HG03571 (cell line): ENCODE data around the gene ATG4B.

Experiments
- ATAC-seq: cut with Tn5 transposase; IDR thresholded peaks from one replicate; pipeline ENCODE4 v1.9.1; 2021; ENCODE audit not compliant: unreplicated experiment

The ATG4B gene

GRCh38 chr2:241637795-241638660 lies 535 bp downstream of the ATG4B start:
- ATAC-seq, result peak; percentile 22

DNA sequence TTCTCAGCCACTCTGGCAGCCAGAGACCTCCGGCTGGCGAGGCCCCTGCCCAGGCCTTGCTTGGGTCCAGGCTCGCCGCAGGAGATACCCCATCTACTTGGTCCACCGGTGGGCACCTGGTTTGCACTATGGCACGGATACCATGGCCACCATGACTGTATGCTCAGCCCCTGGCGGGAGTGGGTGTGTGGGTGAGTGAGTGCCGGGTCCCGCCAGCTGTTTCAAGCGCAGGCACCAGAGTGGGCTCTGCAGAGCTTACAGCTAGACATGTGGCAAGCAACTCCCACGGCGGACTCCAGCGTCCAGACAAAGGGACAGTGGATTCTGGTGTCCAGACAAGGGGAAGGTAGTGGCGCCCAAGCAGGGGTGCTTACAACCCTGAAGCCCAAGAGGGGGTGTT lies 1.4 kb downstream of the ATG4B start:
- no peak for ATAC-seq

DNA sequence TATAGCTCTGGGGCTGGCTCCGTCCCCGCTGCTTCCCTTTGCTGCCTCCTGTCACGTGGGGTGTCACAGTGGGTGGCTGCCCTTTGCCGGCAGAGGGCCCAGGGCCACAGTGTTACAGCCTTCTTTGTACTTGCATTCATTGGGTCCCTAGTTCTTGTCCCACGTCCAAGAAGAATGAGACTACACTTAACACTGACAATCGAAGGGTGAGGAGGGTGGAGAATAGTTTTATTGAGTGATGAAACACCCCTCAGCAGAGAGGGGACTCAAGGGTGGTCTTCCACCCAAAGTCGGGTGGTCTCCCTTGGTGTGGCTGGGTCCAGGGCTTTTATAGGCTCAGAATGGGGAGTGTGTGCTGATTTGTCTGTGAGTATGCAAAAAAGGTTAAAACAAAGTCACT lies 1.9 kb downstream of the ATG4B start:
- no peak for ATAC-seq

GRCh38 chr2:241640165-241640795 lies 2.8 kb downstream of the ATG4B start:
- ATAC-seq, result no peak

- no peak for ATAC-seq
Measured at GRCh38 chr2:241641631-241642030, 4.1 kb downstream of the ATG4B start.

DNA sequence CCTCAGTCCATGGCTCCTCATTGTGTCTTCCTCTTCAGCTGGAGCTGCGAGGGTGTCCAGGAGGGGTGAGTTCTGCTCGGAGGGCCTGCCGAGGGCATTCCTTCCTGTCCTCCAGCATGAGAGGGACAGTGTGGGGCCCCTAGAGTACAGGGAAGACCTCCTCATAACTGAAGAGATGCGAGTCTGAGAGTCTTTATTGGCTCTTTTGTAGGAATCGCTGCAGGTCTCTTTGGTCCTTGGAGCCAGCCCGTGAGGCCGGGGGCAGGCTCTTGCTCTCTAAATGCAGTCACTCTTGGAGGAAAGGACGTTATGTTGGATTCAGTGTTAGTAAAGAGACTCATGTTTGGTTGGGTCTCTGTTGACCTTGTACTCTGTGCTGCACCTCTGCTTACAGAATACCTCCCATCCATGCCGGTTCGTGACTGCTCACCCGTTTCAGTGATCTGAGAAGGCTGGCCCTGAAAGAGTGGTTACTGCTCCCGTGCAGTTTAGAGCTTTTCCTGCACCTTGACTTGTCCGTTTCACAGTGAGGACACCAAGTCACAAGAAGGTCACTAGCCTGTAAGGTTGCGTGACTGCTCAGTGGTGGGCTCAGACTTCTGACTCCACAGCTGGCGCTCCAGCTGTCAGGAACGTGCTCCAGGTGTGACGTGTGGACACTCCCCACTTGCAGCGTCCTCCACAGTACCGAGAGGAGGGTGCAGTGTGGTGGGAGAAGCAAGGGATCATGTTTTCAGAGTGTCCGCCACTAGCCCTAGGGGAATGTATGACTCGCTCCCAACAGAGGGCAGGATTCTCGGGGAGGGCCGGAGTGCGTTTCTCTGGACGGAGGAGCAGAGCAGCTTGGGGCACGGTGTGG lies 7.8 kb downstream of the ATG4B start:
- ATAC-seq, result no peak

- no peak for ATAC-seq
Measured at GRCh38 chr2:241645915-241646645, 8.6 kb downstream of the ATG4B start.

DNA sequence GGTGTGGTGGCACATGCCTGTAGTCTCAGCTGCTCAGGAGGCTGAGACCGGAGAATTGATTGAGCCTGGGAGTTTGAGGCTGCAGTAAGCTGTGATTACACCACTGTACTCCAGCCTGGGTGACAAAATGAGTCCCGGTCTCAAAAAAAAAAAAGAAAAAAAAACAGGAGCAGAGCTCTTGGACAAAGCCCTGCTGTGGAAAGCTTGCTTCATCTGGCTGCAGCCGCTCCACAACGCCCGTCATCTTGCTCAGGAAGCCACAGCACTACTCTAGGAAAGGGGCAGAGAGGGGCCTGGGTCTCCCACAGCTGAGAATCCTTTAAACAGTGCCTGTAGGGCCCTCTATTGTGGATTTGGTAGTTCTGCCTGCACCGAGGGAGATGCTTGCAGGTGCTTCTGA lies 11.0 kb downstream of the ATG4B start:
- ATAC-seq, result no peak

- no peak for ATAC-seq
Measured at GRCh38 chr2:241649404-241649803, 11.9 kb downstream of the ATG4B start.

- no peak for ATAC-seq
Measured at GRCh38 chr2:241649927-241650326, 12.4 kb downstream of the ATG4B start.

- ATAC-seq, result no peak
Measured at GRCh38 chr2:241652142-241652541, 14.6 kb downstream of the ATG4B start.

DNA sequence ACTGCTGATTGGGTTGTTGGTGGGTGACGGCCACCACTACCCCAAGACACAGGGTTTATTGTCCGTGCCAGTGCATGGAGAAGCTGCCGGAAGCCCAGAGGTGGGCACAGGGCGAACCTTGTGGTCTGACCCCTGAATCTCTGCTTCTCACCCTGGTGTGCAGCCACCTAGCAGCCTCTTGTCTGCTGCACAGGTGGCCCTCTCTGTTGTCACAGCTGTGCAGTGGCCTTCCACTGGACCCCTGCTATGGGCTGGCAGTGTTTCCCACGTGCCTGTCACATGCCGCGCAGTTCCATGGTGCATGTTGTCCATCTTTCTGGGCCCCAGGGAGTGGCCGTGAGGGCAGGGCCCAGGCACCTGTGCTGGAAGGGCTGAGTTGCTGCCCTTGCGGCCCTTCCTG lies 15.2 kb downstream of the ATG4B start:
- ATAC-seq, result no peak

GRCh38 chr2:241653210-241653750 lies 15.8 kb downstream of the ATG4B start:
- no peak for ATAC-seq

DNA sequence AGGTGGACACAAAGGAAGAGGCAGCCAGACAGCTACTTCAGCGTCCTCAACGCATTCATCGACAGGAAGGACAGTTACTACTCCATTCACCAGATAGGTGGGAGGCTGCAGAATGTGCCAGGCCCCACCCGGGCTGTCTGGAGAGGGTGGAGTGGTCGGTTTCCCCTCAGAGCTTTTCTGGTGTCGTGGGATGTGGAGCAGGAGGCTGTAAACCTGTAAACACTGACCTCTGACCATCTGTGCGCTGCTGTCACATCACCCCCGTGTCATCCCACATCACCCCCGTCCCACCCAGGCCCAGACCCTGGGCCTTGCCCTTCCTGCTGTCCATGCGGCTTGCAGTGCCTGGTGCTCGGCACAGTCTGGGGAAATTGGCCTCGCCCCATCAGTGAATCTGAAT lies 17.1 kb downstream of the ATG4B start:
- no peak for ATAC-seq

DNA sequence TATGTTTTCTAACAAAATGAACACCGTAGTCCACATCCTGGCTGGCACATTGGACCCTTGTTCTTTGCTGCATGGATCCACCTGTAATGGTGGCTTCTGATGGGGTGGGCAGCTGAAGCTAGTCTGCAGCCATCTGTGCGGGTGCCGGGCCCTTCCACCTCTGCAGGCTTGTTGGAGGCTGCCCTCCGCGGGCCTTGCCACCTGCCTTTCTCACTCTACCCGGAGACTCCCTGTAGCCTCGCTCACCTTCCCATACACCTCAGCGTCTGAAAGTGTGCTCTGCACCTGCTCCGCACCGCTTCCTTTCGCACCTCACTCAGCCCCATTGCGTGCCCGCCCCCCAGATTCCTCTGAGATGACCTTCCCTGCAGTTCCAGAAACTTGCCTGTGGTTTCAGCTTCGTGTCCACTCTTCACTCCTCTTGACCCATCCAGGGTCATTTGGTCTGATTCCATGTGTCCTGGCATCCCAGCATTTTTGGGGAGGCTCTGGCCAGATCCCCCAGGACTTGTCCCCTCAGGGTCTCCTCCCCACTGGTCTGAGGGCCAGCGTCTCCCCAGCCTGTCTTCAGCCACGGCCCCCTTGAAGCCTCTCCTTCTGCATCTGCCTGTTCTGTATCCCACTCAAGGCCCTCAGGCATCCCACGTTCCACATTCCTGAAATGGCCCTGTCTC lies 18.2 kb downstream of the ATG4B start:
- ATAC-seq, result no peak

- no peak for ATAC-seq
Measured at GRCh38 chr2:241656190-241656741, 18.8 kb downstream of the ATG4B start.

DNA sequence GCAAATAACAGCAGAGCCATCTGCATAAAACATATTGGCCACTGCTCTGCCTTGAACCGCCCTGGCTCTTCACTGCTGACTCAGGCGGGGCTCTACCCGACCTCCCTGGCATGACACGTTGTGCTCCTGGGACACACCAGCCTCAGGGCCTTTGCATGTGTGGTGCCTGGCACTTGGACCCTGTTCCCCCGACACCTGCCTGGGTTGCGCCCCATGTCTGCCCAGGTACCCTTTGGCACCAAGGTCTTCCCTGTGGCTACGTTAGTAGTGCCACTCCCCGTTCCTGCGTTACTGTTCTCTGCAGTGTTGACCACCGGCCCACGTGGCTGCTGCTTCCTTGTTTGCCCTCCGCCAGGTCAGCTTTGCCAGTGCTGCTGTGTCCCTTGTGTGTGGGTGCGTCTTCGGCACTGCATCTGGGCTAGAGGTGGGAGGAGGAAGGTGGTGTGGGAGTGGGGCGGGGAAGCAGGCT lies 20.3 kb downstream of the ATG4B start:
- no peak for ATAC-seq

DNA sequence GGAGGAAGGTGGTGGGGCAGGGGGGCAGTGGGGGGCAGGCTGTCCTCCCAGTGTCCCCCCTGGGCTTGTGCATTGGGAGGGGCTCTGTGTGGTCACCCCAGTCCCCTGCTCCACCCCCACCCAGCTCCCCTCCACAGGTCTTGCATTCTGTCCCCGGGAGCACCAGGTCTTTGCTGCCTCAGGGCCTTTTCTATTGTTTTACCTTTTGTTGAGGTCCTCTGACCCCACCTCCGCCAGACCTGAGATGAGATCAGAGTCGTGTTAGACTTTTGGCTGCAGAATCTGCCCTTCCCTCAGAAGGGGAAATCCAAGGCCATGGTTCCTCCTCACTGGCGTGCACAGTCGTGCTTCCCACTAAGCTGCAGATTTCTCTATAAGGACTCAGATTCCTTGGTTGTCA lies 20.8 kb downstream of the ATG4B start:
- ATAC-seq, result no peak

DNA sequence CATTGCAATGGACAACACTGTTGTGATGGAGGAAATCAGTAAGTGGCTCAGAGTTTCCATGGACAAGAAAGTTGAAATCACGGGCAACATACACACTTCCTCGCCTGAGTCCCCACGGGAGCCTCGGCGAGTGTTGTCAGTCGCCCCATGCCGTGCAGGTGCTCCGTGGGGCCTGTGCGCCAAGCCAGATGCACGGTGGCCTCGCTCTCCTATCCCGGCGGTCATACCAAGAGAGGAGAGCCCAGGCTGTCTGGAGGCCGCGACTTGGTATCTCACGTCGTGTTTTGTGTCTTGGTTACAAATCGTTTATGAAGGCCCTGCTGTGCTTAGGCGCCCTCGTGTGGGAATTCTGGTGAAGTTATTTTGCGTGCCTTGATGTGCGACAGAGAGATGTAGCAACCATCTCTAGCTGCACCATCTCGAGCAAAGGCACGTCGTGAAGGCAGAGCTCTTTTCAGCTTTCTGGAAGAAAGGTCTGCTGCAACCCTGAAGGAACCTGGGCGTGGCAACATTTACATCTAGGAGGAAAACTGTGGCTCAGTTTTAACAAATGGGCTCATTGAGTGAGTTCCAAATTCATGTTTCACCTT lies 21.8 kb downstream of the ATG4B start:
- no peak for ATAC-seq
